ENCODE data around the gene DOHH.

Gene DOHH

GRCh38 chr19:3441986-3442329, 58.5 kb downstream of the DOHH start:
- DNase-seq (ENCODE audit: low read depth), result no peak

- no peak for DNase-seq (ENCODE audit: low read depth)
Measured at GRCh38 chr19:3441089-3441985, 59.1 kb downstream of the DOHH start.

All from HS-27A (cell line).